Mesodermal cell (in vitro differentiated cells): ENCODE data around the gene STMN3.
"Not testable (repeated sequence)": the region's sequence is repeated elsewhere in the genome, so short reads cannot be mapped to it uniquely, and the experiment has no call there.

Experiments
- H3K27ac ChIP-seq: 2 replicates; pipeline ENCODE4 v1.7.0; 2013; ENCODE audit warnings: mild to moderate bottlenecking, low read depth, low read length, moderate library complexity; ENCODE audit not compliant: severe bottlenecking
- H3K36me3 ChIP-seq: 2 replicates; pipeline ENCODE4 v1.7.1; 2013; ENCODE audit warnings: mild to moderate bottlenecking, low read length, moderate library complexity; ENCODE audit not compliant: control insufficient read depth, insufficient read depth
- H3K4me1 ChIP-seq: one replicate; pipeline ENCODE4 v1.7.1; 2013; ENCODE audit warnings: mild to moderate bottlenecking, low read length; ENCODE audit not compliant: insufficient read depth, control insufficient read depth, poor library complexity, severe bottlenecking
- H3K4me3 ChIP-seq: 2 replicates; pipeline ENCODE4 v1.7.0; 2013; ENCODE audit warnings: low read length, control low read depth, mild to moderate bottlenecking; ENCODE audit not compliant: insufficient read depth, poor library complexity, severe bottlenecking; ENCODE audit errors: extremely low read depth
- H3K9me3 ChIP-seq: 2 replicates; pipeline ENCODE4 v1.7.1; 2013; ENCODE audit warnings: mild to moderate bottlenecking, low read length, moderate library complexity; ENCODE audit not compliant: control insufficient read depth
- WGBS, 2 experiments: methylation state at CpG; one replicate each; pipeline ENCODE4 v1.1.5; 2013; ENCODE audit warnings: missing lambda C conversion rate in 2 of 2; ENCODE audit not compliant: insufficient coverage in 2 of 2; 5-methylcytosine and 5-hydroxymethylcytosine counted together

STMN3 gene

DNA sequence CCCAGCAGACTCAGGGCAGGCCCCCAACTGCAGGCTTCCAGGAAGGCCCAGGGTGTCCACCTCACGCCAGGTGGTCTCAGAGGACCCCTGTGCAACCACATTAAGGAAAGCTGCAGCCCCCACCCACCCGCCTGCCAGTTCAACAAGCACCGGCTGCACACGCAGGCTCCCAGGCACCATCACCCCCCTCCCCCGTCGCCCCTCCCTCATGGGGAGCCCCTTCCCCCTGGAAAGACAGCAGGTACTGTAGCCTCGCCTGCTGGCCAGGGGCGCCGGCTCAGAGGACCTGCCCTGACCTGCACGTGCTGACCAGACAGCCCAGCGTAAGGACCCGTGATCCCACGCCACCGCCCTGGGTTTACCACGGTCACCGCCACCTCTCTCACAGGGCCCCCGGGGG, 12.5 kb downstream of the STMN3 start:
- not testable (repeated sequence) for H3K4me3 ChIP-seq, H3K4me1 ChIP-seq
- whole genome bisulfite sequencing, 2 experiments, result 96 to 100% methylated on average over 2 to 3 of the region's 17 CpGs

DNA sequence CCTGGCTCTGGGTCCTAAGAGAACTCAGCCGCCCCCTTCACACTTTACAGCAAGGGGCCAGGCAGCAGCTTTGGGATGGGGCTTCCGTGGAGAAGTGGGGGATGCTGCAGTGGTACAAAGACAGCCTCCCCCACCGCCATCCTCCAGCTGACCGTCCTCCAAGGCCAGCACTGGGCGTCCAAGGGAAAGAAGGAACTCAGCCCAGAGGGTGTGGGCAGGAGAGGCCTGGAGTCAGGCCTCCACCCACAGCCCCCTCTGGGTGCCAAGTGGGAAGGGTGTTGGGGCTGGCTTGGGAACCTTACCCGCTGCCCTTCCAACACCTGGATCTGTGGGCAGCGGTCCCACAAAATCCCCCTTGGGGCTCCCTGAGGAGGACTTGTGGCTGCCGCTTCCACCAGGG, 13.1 kb downstream of the STMN3 start:
- 100% methylated on average over 2 to 5 of the region's 8 CpGs for WGBS, 2 experiments
- Histone ChIP-seq H3K9me3 (no peaks in the 10 kb centered on the region), H3K4me1 (peaks cover 10% of the 10 kb centered on the region), H3K4me3 (no peak overlapping the region), H3K27ac (no peak overlapping the region), H3K36me3 (no peaks in the 10 kb centered on the region)

More for the DNA sequence above, 12.5 kb downstream of the STMN3 start:
- not testable (repeated sequence) for H3K36me3 ChIP-seq, H3K9me3 ChIP-seq, H3K27ac ChIP-seq

DNA sequence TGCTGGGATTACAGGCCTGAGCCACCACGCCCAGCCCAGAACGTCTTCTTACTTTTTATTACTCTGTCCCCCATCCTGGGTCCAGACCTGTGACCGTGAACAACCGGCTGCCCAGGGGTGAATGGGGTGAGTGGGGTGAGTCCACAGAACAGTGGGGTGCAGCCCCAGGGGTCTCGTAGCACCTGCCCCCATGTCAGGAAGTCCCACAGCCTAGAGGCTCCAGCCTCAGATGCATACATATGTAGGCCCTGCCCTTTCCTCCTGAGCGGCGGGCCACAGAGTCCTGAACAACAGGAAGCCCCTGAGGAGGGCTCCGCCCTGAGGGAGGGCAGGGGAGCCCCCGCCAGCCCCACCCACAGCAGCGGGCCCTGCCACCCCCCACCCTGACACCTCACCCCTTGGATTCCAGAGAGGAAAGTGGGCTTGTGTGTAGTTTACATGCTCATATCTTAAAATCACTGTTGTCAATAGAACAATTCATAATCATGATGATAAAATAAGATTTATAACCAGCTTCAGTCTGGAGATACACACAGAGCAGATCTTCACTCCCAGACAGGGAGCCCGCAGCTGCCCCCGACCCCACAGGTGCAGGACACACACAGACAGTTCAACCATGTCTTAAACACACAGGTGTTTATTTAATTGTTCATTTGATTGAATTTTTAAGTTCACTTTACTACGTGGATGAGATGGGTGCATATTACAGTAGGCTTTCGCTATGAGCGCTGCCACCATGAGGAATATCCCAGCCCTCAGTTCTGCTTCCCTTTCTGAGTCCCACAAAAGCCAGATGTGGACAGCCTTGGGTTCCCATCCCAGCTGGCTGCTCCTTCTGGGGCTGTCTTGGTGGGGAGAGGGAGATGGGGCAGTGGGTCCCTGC, 13.9 kb downstream of the STMN3 start:
- no peaks in the 10 kb centered on the region for H3K36me3 ChIP-seq
- H3K9me3 ChIP-seq, result no peaks in the 10 kb centered on the region
- H3K27ac ChIP-seq, result no peak overlapping the region
- H3K4me3 ChIP-seq, result no peak overlapping the region
- WGBS, 2 experiments, result 61 to 82% methylated on average over 3 to 7 of the region's 15 CpGs
- peaks cover 10% of the 10 kb centered on the region for H3K4me1 ChIP-seq

DNA sequence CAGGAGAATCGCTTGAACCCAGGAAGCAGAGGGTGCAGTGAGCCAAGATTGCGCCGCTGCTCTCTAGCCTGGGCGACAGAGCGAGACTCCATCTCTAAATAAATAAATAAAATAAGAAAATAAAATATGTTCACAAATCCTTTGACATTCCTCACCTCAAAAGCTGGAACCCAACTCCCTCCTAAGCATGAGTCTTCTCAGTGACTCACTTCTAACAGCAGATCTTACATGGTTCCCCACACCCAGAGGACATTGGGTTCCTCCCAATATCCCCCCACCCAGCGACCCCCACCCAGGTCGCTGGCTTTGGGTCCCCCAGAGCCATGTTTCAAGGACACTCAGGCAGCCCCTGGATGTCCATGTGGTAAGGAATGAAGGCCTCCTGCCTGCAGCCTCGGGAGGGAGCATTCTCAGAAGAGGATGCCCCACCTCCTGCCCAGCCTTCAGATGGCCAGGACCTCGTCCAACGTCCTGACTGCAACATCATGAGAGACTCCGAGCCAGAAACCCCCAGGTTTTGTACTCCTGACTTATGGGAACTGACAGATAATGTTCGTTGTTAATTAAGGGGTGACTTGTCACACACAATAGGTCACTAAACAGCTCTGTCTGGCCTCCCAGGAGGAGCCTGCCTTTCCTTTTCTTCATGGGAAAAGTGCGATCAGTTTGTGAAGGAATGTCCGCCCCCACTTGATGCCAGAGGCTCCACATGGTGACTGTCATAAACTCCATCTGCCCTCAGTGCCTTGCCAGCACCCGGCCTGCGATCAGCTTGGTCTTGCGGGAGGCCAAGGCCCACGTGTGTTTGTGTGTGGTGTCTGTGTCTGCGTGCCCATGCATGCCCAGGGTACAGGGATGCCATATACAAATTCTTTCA, 16.2 kb downstream of the STMN3 start:
- H3K27ac ChIP-seq, result no peak overlapping the region
- H3K4me1 ChIP-seq, result peaks cover 3% of the 10 kb centered on the region
- H3K36me3 ChIP-seq, result no peaks in the 10 kb centered on the region
- no peak overlapping the region for H3K4me3 ChIP-seq
- no peaks in the 10 kb centered on the region for H3K9me3 ChIP-seq
- WGBS, 2 experiments, result 79 to 87% methylated on average over 11 to 13 of the region's 19 CpGs

DNA sequence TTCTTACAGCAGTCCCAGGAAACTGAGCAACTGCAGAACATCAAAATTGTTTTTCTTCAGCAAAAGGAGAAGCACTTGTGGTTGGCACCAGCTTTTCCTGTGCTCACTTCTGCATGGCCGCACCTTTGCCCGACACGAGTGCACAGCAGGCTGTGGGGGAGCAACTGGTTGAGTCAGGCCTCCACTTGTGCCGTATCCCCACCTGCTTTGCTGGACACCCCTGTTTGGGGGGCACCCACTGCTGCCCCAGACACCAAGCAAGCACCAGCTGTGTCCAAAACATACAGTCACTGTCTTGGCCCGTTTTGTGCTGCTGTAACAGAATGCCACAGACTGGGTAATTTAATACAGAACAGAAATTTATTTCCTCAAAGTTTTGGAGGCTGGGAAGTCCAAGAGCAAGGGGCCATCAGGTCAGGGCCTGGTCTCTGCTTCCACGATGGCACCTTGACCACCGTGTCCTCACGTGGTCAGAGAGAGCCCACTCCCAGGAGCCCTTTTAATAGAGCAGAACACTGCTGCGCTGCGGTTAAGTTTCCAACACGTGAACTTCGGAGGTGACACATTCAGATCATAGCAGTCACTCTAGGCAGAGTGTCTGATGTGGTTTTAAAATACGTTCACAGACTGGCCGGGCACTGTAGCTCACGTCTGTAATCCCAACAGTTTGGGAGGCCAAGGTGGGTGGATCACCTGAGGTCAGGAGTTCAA, 17.6 kb downstream of the STMN3 start:
- no peak overlapping the region for H3K27ac ChIP-seq
- H3K9me3 ChIP-seq, result no peaks in the 10 kb centered on the region
- peaks cover 3% of the 10 kb centered on the region for H3K4me1 ChIP-seq
- 89 to 99% methylated on average over 12 to 14 of the region's 15 CpGs for WGBS, 2 experiments
- H3K36me3 ChIP-seq, result no peaks in the 10 kb centered on the region
- H3K4me3 ChIP-seq, result no peak overlapping the region

DNA sequence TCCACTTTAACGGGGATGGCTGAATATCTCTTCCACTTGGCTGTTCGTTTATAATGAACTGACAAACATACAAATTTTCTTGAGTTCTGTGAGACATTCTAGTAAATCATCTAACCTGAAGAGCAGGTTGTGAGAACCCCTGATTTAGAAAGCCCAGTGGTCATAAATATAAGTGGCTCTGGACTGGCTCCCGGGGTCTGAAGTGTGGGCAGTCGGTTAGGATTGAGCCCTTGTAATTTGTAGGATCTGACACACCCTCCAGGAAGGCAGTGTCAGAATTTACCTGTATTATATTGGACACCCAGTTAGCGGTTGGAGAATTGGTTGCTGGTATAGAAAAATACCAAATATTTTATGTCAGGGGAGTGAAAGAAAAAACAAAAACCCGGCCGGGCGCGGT, 19.5 kb downstream of the STMN3 start:
- H3K36me3 ChIP-seq, result no peaks in the 10 kb centered on the region
- H3K27ac ChIP-seq, result no peak overlapping the region
- 100% methylated on average over 1 to 2 of the region's 9 CpGs for WGBS, 2 experiments
- H3K9me3 ChIP-seq, result no peaks in the 10 kb centered on the region
- H3K4me3 ChIP-seq, result no peak overlapping the region
- H3K4me1 ChIP-seq, result peaks cover 3% of the 10 kb centered on the region

DNA sequence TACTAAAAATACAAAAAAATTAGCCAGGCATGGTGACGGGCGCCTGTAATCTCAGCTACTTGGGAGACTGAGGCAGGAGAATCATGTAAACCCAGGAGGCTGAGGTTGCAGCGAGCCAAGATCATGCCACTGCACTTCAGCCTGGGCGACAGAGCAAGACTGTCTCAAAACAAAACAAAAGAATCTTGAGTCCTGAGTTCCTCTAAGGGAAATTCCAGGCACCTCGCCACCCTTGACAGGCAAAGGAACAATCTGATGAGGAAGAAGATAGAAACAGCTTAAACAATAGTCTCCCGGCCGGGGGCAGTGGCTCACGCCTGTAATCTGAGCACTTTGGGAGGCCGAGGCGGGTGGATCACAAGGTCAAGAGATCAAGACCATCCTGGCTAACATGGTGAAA, 21.8 kb downstream of the STMN3 start:
- not testable (repeated sequence) for H3K9me3 ChIP-seq, H3K27ac ChIP-seq, H3K36me3 ChIP-seq, H3K4me1 ChIP-seq, H3K4me3 ChIP-seq
- WGBS, 2 experiments, result 76 to 82% methylated on average over 8 to 10 of the region's 10 CpGs

DNA sequence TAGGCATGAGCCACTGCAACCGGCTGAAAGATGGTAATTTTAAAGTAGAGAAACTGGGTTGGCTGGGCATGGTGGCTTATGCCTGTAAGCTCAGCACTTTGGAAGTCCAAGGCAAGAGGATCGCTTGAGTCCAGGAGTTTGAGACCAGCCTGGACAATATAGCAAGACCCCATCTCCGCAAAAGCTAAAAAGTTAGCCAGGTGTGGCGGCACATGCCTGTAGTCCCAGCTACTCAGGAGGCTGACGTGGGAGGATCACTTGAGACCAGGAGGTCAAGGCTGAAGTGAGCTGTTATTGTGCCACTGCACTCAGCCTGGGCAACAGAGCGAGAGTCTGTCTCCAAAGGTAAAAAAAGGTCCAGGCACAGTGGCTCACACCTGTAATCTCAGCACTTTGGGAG, 22.3 kb downstream of the STMN3 start:
- H3K4me3 ChIP-seq, H3K4me1 ChIP-seq, H3K9me3 ChIP-seq, H3K36me3 ChIP-seq, H3K27ac ChIP-seq: not testable (repeated sequence)
- WGBS, 2 experiments, result 96 to 98% methylated on average over 5 to 6 of the region's 6 CpGs

DNA sequence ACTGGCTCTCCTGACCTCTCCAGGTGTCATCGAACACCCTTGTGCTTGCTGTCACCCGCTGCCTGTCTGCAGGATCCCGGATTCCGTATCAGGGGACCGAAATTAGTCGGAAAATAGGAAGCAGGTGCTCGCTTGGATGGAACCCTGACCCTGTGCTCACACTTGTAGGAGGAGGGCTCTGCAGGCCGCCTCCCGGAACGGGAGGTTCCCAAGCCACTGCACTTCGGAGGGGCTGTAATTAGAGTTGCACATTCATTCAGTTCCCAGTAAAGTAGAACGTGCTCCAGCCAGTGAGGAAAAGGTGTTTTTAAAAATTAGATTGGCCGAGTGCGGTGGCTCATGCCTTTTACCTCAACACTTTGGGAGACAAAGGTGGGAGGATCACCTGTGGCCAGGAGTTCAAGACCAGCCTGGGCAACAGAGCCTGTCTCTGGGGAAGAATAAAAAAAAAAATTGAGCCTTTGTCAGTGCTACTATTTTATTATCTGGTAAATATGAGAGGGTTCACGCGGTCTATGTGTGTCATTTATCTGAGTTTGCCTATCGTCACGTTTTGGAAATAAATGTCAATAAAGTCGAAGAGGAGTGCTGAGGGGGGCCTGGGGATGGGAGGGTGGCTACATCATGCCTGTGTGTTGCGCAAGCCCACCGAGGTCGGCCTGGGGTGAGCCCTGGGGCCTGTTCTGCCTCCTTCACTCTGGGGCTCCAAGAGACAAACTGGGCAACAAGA, 24.8 kb downstream of the STMN3 start:
- WGBS, 2 experiments, result 89 to 90% methylated on average over 20 of the region's 22 CpGs
- Histone ChIP-seq H3K36me3 (peaks cover 3% of the 10 kb centered on the region), H3K4me3 (peak overlapping the region; percentile 83), H3K27ac (no peak overlapping the region), H3K4me1 (peaks cover 7% of the 10 kb centered on the region), H3K9me3 (no peaks in the 10 kb centered on the region)

DNA sequence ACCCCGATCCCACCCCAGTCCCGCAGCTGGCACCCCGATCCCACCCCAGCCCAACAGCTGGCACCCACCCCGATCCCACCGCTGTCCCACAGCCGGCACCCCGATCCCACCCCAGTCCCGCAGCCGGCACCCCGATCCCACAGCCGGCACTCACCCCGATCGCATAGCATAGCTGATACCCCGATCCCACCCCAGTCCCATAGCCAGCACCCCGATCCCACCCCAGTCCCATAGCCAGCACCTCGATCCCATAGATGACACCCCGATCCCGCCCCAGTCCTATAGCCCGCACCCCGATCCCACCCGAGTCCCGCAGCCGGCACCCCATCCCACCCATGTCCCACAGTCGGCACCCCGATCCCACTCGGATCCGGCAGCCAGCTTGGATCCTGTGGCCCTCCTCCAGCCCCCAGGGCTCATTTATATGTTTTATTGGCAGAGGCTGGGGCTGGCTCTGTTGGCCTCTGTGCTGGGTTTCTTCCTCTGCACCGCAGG, 25.4 kb downstream of the STMN3 start:
- Histone ChIP-seq H3K36me3 (peaks cover 3% of the 10 kb centered on the region), H3K4me3 (peak overlapping the region; percentile 83), H3K4me1 (peaks cover 7% of the 10 kb centered on the region), H3K9me3 (no peaks in the 10 kb centered on the region), H3K27ac (no peak overlapping the region)
- WGBS, 2 experiments, result 76% methylated on average over 16 to 21 of the region's 28 CpGs
